ENCODE data around the gene NT5M. TPM values are rescaled to one million over a fixed set of nuclear protein-coding genes. Genes with fewer than 3 reads are reported as not detected.

Gene NT5M
- total RNA-seq, 1 experiment from 2014 or later = 6.6 TPM

- H4K91ac ChIP-seq (ENCODE audit: insufficient read length, low read depth, low read length) = no peak overlapping the region
- TF ChIP-seq CTCF (conservative IDR thresholded peaks at IDR 0.05) = no peak
- H3K4me2 ChIP-seq (ENCODE audit: insufficient read depth, insufficient read length, low read length) = no peak overlapping the region
- Mint-ChIP-seq H3K27me3 (ENCODE audit: low read depth) (peaks cover 4% of the 10 kb centered on the region), H3K4me3 (no peak overlapping the region), H3K4me1 (peaks cover 2 to 10% of the 10 kb centered on the region in 2 experiments; a peak in 3 of 4 replicates), H3K27ac (no peak overlapping the region), H3K36me3 (ENCODE audit: insufficient read depth in 1 of 3, low read depth in 3 of 3) (no peaks in the 10 kb centered on the region), H3K9me3 (no peaks in the 10 kb centered on the region)
- no peaks in the 10 kb centered on the region for H3K79me1 ChIP-seq (ENCODE audit: insufficient read depth, low read depth, low read length, poor library complexity, severe bottlenecking)
- H3K14ac ChIP-seq (ENCODE audit: insufficient read depth, low read length) = no peak overlapping the region
- no peak overlapping the region for H3K9ac ChIP-seq (ENCODE audit: extremely low read depth, insufficient read length, low read length)
- no peaks in the 10 kb centered on the region for H3K27me3 ChIP-seq (ENCODE audit: insufficient read depth, low read length)
- DNase-seq = no peak
- H2BK20ac ChIP-seq (ENCODE audit: low read depth, low read length, poor library complexity, severe bottlenecking) = no peak overlapping the region
- no peak overlapping the region for H4K5ac ChIP-seq (ENCODE audit: insufficient read length, low read depth, low read length)
- no peak overlapping the region for H2BK5ac ChIP-seq (ENCODE audit: insufficient read length, low read length)
- H2BK15ac ChIP-seq (ENCODE audit: low read depth, low read length) = no peak overlapping the region
- no peak overlapping the region for H3K18ac ChIP-seq (ENCODE audit: insufficient read length, low read depth, low read length)
- no peak overlapping the region for H2BK12ac ChIP-seq (ENCODE audit: insufficient read length, low read depth, low read length)
- no CpG with 5 or more reads among the region's 5 CpGs for WGBS (ENCODE audit: extremely low coverage, insufficient read length, low lambda C conversion rate)
- no peak overlapping the region for H3K56ac ChIP-seq (ENCODE audit: insufficient read length, low read depth, low read length)
- H3K23ac ChIP-seq (ENCODE audit: insufficient read length, low read depth, low read length) = no peak overlapping the region
- H3K27ac ChIP-seq (ENCODE audit: insufficient read length, low read depth, low read length) = no peak overlapping the region
- no peaks in the 10 kb centered on the region for H3K79me2 ChIP-seq (ENCODE audit: insufficient read depth, low read length)
- H2AK5ac ChIP-seq (ENCODE audit: insufficient read length, low read length) = no peak overlapping the region
- no peaks in the 10 kb centered on the region for H4K20me1 ChIP-seq (ENCODE audit: control insufficient read depth, insufficient read depth, insufficient read length)
- H3K9me3 ChIP-seq (ENCODE audit: control insufficient read depth, low read depth, low read length) = no peaks in the 10 kb centered on the region
- H3T11ph ChIP-seq (ENCODE audit: low read length) = no peak overlapping the region
- H4K8ac ChIP-seq (replicated peaks; ENCODE audit: insufficient read length, low read depth, low read length) = no peak overlapping the region
- H3K4me1 ChIP-seq (ENCODE audit: insufficient read depth, low read length) = no peaks in the 10 kb centered on the region
- H3K23me2 ChIP-seq (ENCODE audit: insufficient read length, low read depth, low read length, poor library complexity, severe bottlenecking) = no peaks in the 10 kb centered on the region
- H2AFZ ChIP-seq (ENCODE audit: low read length) = no peak overlapping the region
- H2BK120ac ChIP-seq (ENCODE audit: low read depth, low read length, poor library complexity, severe bottlenecking) = no peak overlapping the region
- no peak overlapping the region for H3K4ac ChIP-seq (ENCODE audit: low read depth, low read length)
These were observed 73.2 kb downstream of the NT5M start for GRCh38 chr17:17376362-17376761.

All from H9 (cell line).